Activated CD8-positive, alpha-beta memory T cell treated with anti-CD3 and anti-CD28 coated beads, Interleukin-2, amount 10 ng/mL, durations not matched to agents 7 days and 5 days (primary cell): ENCODE measurements around the gene SHISA5. TPM values are rescaled to one million over a fixed set of nuclear protein-coding genes. Genes with fewer than 3 reads are reported as not detected.

ENCODE experiments used
- ATAC-seq: fragments of 150-1000 bp; cut with Tn5 transposase; one replicate; pipeline ENCODE4 v1.10.0; 2021; ENCODE audit warnings: moderate library complexity
- CTCF ChIA-PET: fragments of 350-600 bp; sonication (Branson Sonifier 250); formaldehyde crosslinking; loops from one replicate; lab custom pipeline; 2021; ENCODE audit warnings: antibody characterized with exemption; lab: Charles Lee
- DNase-seq: peaks from one replicate; pipeline ENCODE4 v3.0.0-alpha.2; 2020
- H3K27ac Mint-ChIP-seq: one replicate; pipeline ENCODE4 v1.8.0; 2021; ENCODE audit warnings: mild to moderate bottlenecking, mixed read lengths
- H3K27me3 Mint-ChIP-seq: one replicate; pipeline ENCODE4 v1.8.0; 2021; ENCODE audit warnings: mixed read lengths
- H3K36me3 Mint-ChIP-seq: one replicate; pipeline ENCODE4 v1.8.0; 2021; ENCODE audit warnings: mild to moderate bottlenecking, mixed read lengths
- H3K4me1 Mint-ChIP-seq: one replicate; pipeline ENCODE4 v1.8.0; 2021; ENCODE audit warnings: mixed read lengths
- H3K4me3 Mint-ChIP-seq: one replicate; pipeline ENCODE4 v1.8.0; 2021; ENCODE audit warnings: mild to moderate bottlenecking, moderate library complexity, mixed read lengths
- H3K9me3 Mint-ChIP-seq: one replicate; pipeline ENCODE4 v1.8.0; 2022; ENCODE audit warnings: low read depth, mixed read lengths
- total RNA-seq, 2 experiments: library from RNA; stranded (reverse); gene quantifications; one replicate each; pipeline ENCODE4 v1.2.3, GENCODE V29; 2021

The SHISA5 gene
- total RNA-seq, 2 experiments from 2014 or later = 198 to 313 TPM

DNA sequence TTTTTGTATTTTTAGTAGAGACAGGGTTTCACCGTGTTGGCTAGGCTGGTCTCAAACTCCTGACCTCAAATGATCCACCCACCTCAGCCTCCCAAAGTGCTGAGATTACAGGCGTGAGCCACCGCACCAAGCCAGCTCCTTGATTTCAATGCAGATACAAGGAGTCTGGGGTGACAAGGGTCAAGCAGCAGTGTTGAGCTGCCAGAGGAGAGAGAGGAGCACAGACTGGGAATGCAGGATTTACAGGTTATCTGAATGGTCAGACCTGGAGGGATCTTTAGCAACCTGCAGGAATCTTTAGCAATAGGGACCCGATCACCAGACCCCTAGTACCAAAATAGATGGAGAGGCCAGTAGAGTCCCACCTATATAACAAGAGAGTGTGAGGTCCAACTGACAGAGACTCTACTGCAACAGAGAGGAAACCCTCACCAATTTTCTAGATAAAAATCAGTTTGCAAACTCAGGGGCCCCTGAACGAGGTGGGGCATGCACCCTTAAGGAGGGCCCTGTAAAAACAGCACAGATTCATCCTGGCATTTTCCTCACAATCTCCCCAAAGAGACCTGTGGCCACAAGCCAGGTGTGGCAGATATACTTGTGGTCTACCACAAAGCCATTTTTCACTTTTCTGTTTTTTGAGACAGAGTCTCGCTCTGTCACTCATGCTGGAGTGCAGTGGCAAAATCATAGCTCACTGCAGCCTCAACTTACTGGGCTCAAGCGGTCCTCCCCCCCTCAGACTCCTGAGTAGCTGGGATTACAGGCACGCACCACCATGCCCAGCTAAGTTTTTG lies 10.7 kb upstream of the SHISA5 start:
- CTCF ChIA-PET = interaction anchor here (0.9 to 13.5 kb wide), 9 partner anchors 7 to 121 kb away, joined by 3 to 110 read pairs (median 5); partner anchors contain the start of genes CCDC51, SHISA5, SLC26A6 and TMA7
- peaks cover 5% of the 10 kb centered on the region for H3K27me3 Mint-ChIP-seq
- no peaks in the 10 kb centered on the region for H3K9me3 Mint-ChIP-seq
- peak; percentile 75 for ATAC-seq
- H3K4me1 Mint-ChIP-seq = peaks cover 55% of the 10 kb centered on the region
- peak overlapping the region; percentile 68 for H3K27ac Mint-ChIP-seq
- H3K36me3 Mint-ChIP-seq = no peaks in the 10 kb centered on the region
- DNase-seq = peak; percentile 78
- H3K4me3 Mint-ChIP-seq = peak overlapping the region; percentile 30

DNA sequence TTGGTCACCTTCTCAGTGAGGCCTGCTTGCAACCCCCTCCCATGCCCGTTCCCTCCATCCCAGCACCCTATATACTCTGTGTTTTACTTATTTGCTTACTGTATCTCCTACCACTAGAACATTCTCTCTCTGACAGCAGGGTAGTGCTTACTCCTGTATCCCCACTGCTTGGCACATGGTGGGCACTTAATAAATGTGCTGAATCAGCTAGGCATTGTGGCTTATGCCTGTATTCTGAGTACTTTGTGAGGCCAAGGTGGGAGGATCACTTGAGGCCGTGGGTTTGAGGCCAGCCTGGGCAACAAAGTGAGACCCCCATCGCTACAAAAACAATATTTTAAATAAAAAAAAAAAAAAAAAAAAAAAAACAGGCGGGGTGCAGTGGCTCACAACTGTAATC lies 7.6 kb upstream of the SHISA5 start:
- H3K4me3 Mint-ChIP-seq = no peak overlapping the region
- ATAC-seq (no peak), DNase-seq (no peak)
- H3K27ac Mint-ChIP-seq = no peak overlapping the region
- H3K9me3 Mint-ChIP-seq = no peaks in the 10 kb centered on the region
- H3K27me3 Mint-ChIP-seq = peaks cover 6% of the 10 kb centered on the region
- CTCF ChIA-PET = interaction anchor here (2.8 to 13.5 kb wide), 3 partner anchors 38 to 76 kb away, joined by 7 to 110 read pairs (median 101); a partner anchor contains a TSS
- H3K4me1 Mint-ChIP-seq = peaks cover 42% of the 10 kb centered on the region
- no peaks in the 10 kb centered on the region for H3K36me3 Mint-ChIP-seq

DNA sequence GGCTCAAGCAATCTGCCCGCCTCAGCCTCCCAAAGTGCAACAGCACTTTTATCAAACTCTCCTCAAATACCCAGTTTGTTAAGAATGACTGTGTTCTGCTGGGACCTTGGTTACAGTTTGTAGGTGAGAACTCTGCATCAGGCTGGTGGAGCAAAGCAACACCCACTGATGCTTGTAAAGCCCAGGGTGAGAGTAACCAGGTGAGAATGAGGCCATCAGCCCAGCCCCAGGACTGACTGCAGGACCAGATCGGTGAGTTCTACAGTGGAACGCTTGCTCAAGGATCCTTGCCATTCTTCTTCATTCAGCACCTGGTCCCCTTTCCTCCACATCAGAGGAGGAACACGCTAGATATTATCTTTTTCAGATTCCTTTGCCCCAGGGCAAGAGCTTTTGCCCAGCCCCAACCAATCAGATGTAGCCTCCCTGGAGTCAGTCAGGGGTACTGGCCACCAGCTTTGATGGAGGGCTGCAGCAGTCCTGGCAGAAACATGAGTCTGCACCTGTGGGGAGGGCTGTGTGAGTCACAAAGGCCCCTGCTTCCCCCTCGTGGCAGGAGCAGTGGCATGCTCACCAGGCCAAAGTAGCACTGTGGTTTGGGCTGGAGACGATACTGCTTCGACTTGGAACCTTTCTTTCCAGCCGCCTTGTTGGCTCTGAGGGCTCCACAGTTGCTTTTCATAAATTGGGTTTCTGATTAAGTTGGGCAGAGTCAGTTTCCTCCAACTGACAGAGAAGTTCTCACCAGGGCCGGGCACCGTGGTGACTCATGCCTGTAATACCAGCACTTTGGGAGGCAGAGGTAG lies 3.5 kb upstream of the SHISA5 start:
- Mint-ChIP-seq H3K4me3 (peak overlapping the region; percentile 16), H3K27ac (peak overlapping the region; percentile 77), H3K36me3 (no peaks in the 10 kb centered on the region), H3K27me3 (peaks cover 6% of the 10 kb centered on the region), H3K9me3 (no peaks in the 10 kb centered on the region), H3K4me1 (peaks cover 41% of the 10 kb centered on the region)
- DNase-seq (peak; percentile 89), ATAC-seq (peak; percentile 83)
- CTCF ChIA-PET = interaction anchor here (0.6 to 13.5 kb wide), 18 partner anchors 9 to 107 kb away, joined by 3 to 110 read pairs (median 4); partner anchors contain the start of genes ATRIP, CCDC51 and PFKFB4

DNA sequence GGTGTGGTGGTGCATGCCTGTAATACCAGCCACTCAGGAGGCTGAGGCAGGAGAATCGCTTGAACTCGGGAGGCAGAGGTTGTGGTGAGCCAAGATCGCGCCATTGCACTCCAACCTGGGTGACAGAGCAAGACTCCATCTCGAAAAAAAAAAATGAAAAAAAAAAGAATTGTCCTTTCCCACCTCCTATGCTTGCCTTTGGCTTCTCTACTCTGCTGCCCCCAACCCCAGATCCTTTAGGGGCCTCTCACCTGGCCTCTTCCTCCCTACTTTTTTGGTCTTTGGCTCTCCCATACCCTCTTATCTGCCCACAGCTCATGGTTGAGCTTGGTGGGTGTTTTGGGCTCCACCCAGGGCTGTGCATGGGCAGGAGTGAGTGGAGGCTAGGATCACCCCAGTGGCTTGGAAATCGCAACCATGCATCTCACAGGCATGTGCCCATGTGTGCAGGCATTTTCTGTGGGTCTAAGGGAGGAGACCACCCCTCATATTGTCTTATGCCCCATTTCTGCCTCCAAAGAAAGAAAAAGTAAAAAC lies 2.1 kb upstream of the SHISA5 start:
- H3K27ac Mint-ChIP-seq = no peak overlapping the region
- DNase-seq (no peak), ATAC-seq (no peak)
- H3K9me3 Mint-ChIP-seq = no peaks in the 10 kb centered on the region
- H3K4me1 Mint-ChIP-seq = peaks cover 54% of the 10 kb centered on the region
- peaks cover 2% of the 10 kb centered on the region for H3K36me3 Mint-ChIP-seq
- H3K4me3 Mint-ChIP-seq = no peak overlapping the region
- CTCF ChIA-PET = interaction anchor here (0.6 to 13.5 kb wide), 8 partner anchors 25 to 261 kb away, joined by 3 to 110 read pairs (median 4); a partner anchor contains a TSS
- H3K27me3 Mint-ChIP-seq = peaks cover 6% of the 10 kb centered on the region

DNA sequence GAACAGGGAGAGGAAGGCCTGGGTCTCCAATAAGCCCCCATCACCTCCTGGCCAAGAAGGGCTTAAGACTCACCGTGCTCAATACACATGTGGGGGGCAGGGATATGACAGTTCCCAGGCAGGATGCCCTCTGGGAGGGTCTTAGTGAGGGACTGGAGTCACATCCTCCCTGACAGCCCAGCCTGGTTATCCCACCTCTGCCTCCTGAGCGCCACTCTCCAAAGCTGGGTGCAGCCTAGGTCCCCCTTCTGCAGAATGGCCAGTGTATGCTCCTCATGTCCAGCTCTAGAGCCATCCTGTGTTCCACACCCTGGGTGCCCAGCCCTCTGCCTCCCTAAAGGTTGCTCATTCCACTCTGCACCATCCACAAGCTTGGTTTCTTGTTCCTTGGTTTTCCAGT lies 1.2 kb upstream of the SHISA5 start:
- H3K36me3 Mint-ChIP-seq = peaks cover 4% of the 10 kb centered on the region
- peak overlapping the region; percentile 24 for H3K4me3 Mint-ChIP-seq
- no peaks in the 10 kb centered on the region for H3K9me3 Mint-ChIP-seq
- no peak for DNase-seq
- H3K27me3 Mint-ChIP-seq = peaks cover 4% of the 10 kb centered on the region
- H3K4me1 Mint-ChIP-seq = peaks cover 57% of the 10 kb centered on the region
- CTCF ChIA-PET = interaction anchor here (1.0 to 13.5 kb wide), 9 partner anchors 10 to 105 kb away, joined by 3 to 110 read pairs (median 5); a partner anchor contains a TSS
- H3K27ac Mint-ChIP-seq = peak overlapping the region; percentile 76
- no peak for ATAC-seq

DNA sequence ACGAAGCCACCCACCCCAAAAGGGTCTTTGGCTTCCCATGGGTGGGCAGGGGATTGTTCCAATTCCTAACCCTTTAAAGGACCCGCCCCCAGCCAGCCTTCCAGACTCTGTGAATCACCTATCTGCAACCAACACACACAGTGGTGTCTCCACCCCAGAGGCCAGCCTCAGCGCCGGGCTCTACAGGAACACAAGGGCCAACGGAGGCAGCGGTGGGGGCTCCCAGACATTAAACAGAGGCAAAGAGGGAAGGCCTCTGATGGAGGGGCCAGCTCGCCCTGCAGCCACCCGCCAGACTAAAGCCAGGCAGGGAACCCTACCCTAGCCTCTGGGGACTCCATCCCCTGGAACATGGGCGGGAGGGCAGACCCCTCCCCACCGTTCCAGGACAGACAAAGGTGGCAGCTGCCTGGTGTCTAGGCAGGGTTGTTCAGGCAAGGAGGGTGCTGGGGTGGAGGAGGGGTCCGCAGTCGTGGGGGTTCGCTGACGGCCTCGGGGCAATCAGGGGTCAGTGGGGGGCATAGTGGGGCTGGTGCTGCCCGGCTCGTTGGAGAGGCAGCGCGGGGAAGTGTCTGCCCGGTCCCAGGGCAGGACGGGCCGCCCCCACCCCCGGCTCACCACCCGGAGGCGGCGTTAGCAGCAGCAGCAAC lies 448 bp downstream of the SHISA5 start:
- H3K4me1 Mint-ChIP-seq = peaks cover 57% of the 10 kb centered on the region
- CTCF ChIA-PET = interaction anchor here (1.1 to 13.5 kb wide), 5 partner anchors 12 to 103 kb away, joined by 3 to 110 read pairs (median 6); a partner anchor contains a TSS
- ATAC-seq = no peak
- H3K27ac Mint-ChIP-seq = peak overlapping the region; percentile 72
- no peak for DNase-seq
- H3K27me3 Mint-ChIP-seq = no peaks in the 10 kb centered on the region
- peak overlapping the region; percentile 78 for H3K4me3 Mint-ChIP-seq
- H3K36me3 Mint-ChIP-seq = peaks cover 10% of the 10 kb centered on the region
- no peaks in the 10 kb centered on the region for H3K9me3 Mint-ChIP-seq

DNA sequence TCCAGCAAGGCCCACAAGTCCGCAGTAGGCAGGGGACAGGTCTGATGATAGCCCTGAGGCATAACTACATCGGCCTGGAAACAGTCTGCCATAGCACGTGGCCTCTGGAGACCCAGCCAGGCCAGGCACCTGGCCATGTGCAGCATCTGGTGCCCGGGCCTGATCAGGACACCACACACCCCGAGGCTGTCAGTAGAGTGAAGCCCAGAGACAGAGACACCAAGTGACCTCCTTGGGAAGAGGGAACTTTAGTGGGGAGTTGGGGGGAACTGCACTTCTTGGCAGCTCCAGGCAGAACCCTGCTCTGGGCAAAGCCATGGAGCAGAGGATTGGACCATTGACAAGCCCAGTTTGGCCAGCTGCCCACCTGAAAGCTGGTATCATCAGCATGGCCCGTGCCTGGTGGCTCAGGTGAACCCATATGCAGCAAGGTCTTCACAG lies 1.2 kb downstream of the SHISA5 start:
- DNase-seq (no peak), ATAC-seq (no peak)
- CTCF ChIA-PET = interaction anchor here (9.1 to 13.5 kb wide), 2 partner anchors 33 to 67 kb away, joined by 101 to 110 read pairs; a partner anchor contains a TSS
- Mint-ChIP-seq H3K27me3 (no peaks in the 10 kb centered on the region), H3K27ac (peak overlapping the region; percentile 35), H3K4me1 (peaks cover 54% of the 10 kb centered on the region), H3K36me3 (peaks cover 16% of the 10 kb centered on the region), H3K9me3 (peaks cover 3% of the 10 kb centered on the region), H3K4me3 (peak overlapping the region; percentile 78)

DNA sequence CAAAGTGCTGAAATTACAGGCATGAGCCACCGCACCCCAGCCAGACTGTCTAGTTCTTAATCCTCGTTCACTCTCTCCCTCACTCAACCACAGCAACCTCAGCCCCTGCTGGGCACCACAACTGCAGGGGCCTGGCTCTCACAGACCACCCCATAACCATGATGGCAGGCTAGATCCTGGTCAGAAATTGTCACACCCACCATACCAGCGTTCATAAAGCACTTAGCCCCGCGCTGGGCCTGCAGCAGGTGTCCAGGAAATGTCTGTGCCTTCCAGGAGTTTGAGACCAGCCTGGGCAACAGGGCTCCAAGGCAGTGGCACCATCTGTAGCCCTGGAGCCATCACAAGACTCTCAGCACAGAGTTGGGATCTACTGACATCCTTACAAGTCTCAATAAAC lies 1.9 kb downstream of the SHISA5 start:
- H3K4me1 Mint-ChIP-seq = peaks cover 48% of the 10 kb centered on the region
- no peaks in the 10 kb centered on the region for H3K27me3 Mint-ChIP-seq
- peak overlapping the region; percentile 20 for H3K27ac Mint-ChIP-seq
- DNase-seq (no peak), ATAC-seq (no peak)
- H3K4me3 Mint-ChIP-seq = no peak overlapping the region
- H3K36me3 Mint-ChIP-seq = peaks cover 18% of the 10 kb centered on the region
- CTCF ChIA-PET = interaction anchor here (0.7 to 1.3 kb wide), 4 partner anchors 23 to 66 kb away, joined by 3 read pairs; no protein-coding TSS in a partner anchor
- H3K9me3 Mint-ChIP-seq = peaks cover 3% of the 10 kb centered on the region

DNA sequence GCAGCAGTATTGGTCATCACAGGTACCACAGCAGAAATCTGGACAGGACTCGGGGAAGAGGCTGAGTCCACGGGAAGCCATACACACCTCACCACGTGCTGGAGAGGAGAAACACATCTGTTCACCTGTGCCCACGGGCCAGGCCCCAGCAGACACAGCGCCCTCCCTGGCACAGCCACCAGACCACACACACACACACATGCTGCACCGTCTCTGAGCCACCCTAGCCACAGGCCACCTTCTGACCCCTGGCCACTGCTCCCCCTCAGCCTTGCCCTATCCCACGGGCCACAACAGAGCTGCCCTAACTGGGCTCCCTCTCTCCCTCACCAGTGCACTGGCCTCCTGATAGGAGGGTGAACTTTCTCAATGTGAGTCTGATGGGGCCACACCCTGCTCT lies 2.8 kb downstream of the SHISA5 start:
- no peak overlapping the region for H3K4me3 Mint-ChIP-seq
- H3K27me3 Mint-ChIP-seq = no peaks in the 10 kb centered on the region
- H3K9me3 Mint-ChIP-seq = peaks cover 3% of the 10 kb centered on the region
- no peak for ATAC-seq
- no peak for DNase-seq
- peaks cover 18% of the 10 kb centered on the region for H3K36me3 Mint-ChIP-seq
- CTCF ChIA-PET = interaction anchor here (0.7 to 1.8 kb wide), 5 partner anchors 22 to 65 kb away, joined by 3 to 5 read pairs (median 3); no protein-coding TSS in a partner anchor
- peaks cover 39% of the 10 kb centered on the region for H3K4me1 Mint-ChIP-seq
- H3K27ac Mint-ChIP-seq = peak overlapping the region; percentile 26

DNA sequence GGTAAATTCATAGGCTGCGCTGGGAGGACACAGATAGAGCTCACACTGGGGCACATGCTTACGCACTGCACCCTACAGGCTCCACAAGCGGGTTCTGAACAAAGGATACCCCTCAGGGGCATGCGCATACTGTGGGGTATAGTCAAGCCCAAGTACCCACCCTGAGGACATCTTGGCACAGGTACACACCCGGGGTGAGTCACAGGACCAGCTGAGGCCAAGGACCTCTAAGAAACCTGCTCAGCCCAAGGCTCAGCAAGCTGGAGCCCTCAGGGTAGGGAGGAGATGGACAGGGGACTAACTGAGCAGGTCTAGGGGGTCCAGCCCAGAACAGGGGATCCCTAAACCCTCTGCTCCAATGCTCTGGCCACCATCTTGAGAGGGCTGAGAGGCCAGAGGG lies 3.3 kb downstream of the SHISA5 start:
- peaks cover 37% of the 10 kb centered on the region for H3K4me1 Mint-ChIP-seq

DNA sequence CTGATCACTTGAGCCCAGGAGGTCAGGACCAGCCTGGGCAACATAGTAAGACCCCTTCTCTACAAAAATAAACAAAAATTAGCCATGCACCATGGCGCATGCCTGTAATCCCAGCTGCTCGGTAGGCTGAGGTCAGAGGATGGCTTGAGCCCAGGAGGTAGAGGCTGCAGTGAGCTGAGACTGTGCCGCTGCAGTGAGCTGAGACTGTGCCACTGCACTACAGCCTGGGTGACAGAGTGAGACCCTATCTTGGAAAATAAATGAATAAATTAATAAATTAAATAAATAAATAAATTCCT lies 10.8 kb downstream of the SHISA5 start:
- no peaks in the 10 kb centered on the region for H3K27me3 Mint-ChIP-seq
- peaks cover 2% of the 10 kb centered on the region for H3K9me3 Mint-ChIP-seq
- no peak for DNase-seq
- H3K4me3 Mint-ChIP-seq = no peak overlapping the region
- ATAC-seq = no peak
- peaks cover 21% of the 10 kb centered on the region for H3K36me3 Mint-ChIP-seq
- H3K4me1 Mint-ChIP-seq = no peaks in the 10 kb centered on the region
- H3K27ac Mint-ChIP-seq = no peak overlapping the region
- CTCF ChIA-PET = no interaction called here

More for the DNA sequence above, 3.3 kb downstream of the SHISA5 start:
- DNase-seq (no peak), ATAC-seq (no peak)
- Mint-ChIP-seq H3K27ac (no peak overlapping the region), H3K4me3 (no peak overlapping the region), H3K9me3 (peaks cover 3% of the 10 kb centered on the region), H3K36me3 (peaks cover 18% of the 10 kb centered on the region), H3K27me3 (no peaks in the 10 kb centered on the region)
- CTCF ChIA-PET = interaction anchor here (1.0 to 2.0 kb wide), 5 partner anchors 27 to 65 kb away, joined by 3 to 6 read pairs (median 4); no protein-coding TSS in a partner anchor

DNA sequence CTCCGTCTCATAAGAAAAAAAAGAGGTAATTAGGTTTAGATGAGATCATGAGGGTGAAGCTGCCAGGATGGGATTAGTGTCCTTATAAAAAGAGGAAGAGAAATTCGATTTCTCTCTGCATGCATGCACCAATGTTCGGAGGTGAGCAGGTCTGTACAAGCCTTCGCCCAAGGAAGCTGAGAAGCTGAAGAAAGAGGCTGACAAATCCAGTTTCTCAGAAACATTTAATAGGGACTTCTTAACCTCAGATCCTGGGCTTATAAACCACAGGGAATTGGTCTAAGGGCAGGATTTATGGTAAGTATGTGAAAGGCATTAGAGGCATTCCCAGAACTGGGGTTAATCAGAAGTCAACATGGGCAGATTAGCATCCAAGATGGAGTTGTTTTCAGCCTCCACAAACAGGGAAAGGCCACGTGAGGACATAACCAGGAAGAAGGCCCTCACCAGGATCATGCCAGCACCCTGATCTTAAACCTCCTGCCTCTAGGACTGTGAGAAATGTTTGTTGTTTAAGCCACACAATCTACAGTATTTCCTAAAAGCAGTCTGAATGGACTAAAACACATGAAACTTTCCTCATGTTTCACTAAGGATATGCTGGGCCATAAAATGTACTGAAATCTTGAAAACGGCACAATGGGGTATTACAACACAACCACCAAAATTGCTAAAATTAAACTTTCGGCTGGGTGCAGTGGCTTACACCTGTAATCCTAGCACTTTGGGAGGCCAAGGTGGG lies 11.3 kb downstream of the SHISA5 start:
- Mint-ChIP-seq H3K27me3 (no peaks in the 10 kb centered on the region), H3K27ac (no peak overlapping the region), H3K36me3 (peaks cover 19% of the 10 kb centered on the region), H3K4me1 (peaks cover 2% of the 10 kb centered on the region), H3K9me3 (no peaks in the 10 kb centered on the region), H3K4me3 (no peak overlapping the region)
- no peak for DNase-seq
- CTCF ChIA-PET = no interaction called here
- no peak for ATAC-seq
